Embryonic facial prominence (tissue), 1 donor: ENCODE measurements around the gene CD79B.
"Not testable (repeated sequence)": the region's sequence is repeated elsewhere in the genome, so short reads cannot be mapped to it uniquely, and the experiment has no call there.

ENCODE experiments used
- DNase-seq: peaks from one replicate; pipeline ENCODE4 v3.0.0-alpha.2; 2016; ENCODE audit errors: extremely low spot score

The CD79B gene

DNA sequence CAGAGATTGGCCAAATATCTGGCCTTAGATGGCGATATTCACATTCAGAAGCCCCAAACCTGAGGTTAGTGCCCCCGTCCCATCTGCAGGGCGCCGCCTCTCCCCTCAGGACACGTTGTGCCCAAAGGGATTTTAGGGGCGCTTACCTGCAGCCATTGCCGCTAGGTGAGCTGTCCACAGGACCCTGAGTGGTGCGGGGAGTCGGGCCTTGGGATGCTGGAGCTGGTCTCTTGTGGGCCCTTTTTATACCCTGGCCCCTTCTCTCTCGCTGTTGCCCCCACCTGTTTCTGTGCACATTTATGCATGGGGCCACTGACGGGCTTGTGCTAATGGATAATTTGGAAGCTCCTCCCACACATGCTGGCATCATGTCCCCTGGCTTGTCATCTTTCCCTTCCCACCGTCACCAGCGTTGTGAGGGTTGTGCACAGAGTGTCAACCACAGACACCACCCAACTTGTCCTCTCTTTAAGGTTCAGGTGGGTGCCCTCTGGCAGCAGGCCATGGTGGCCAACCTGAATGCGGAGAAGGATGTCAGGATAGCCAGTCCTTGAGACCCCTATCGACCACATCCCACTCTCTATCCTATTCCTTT, 21.0 kb downstream of the CD79B start, which contains the start of gene CSHL1:
Gene CSHL1, minus strand, starts transcription at position 218 of the 595 bp plus-strand sequence. Its CDS starts 62 bp downstream, at position 156.
- DNase-seq, result no peak

DNA sequence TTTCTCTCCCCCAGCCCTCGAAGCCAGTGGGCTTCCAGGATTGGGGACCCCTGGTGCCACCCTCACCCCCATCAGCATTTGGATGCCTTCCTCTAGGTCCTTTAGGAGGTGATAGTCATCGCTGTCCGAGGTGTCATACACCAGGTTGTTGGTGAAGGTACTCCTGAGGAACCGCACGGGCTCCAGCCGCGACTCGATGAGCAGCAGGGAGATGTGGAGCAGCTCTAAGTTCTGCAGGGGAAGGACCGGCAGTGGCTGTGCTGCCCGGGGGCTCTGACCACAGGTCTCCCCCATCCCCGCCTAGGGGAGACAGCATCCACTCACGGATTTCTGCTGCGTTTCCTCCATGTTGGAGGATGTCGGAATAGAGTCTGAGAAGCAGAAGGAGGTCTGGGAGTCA, 22.0 kb downstream of the CD79B start:
- no peak for DNase-seq

- DNase-seq, result not testable (repeated sequence)
These were observed 22.5 kb downstream of the CD79B start for GRCh38 chr17:63909586-63909985.

- not testable (repeated sequence) for DNase-seq
These were observed 24.9 kb downstream of the CD79B start for GRCh38 chr17:63907161-63907778.

GRCh38 chr17:63904796-63905195, 27.3 kb downstream of the CD79B start:
- not testable (repeated sequence) for DNase-seq

GRCh38 chr17:63903787-63904201, 28.3 kb downstream of the CD79B start:
- not testable (repeated sequence) for DNase-seq

DNA sequence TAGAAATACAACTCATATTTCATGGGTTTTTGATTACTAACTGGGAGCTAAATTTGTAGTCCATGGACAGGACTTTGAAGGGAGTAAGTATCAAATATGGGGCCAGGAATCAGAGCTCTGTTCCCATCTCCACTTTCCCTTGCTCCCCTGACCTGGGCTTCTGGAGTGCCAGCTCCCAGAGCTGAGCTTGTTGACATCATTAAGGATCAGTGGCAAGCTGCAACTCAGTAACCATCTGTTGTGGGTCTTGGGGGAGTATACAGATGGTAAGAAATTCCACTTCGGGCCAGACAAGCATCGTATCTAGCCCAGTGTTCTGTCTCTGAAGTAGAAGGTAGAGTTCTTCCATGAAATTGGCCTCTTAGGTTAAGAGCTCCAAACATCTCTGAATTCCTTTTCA, 30.2 kb downstream of the CD79B start:
- not testable (repeated sequence) for DNase-seq

GRCh38 chr17:63898899-63899798, 33.0 kb downstream of the CD79B start:
- DNase-seq, result not testable (repeated sequence)

DNA sequence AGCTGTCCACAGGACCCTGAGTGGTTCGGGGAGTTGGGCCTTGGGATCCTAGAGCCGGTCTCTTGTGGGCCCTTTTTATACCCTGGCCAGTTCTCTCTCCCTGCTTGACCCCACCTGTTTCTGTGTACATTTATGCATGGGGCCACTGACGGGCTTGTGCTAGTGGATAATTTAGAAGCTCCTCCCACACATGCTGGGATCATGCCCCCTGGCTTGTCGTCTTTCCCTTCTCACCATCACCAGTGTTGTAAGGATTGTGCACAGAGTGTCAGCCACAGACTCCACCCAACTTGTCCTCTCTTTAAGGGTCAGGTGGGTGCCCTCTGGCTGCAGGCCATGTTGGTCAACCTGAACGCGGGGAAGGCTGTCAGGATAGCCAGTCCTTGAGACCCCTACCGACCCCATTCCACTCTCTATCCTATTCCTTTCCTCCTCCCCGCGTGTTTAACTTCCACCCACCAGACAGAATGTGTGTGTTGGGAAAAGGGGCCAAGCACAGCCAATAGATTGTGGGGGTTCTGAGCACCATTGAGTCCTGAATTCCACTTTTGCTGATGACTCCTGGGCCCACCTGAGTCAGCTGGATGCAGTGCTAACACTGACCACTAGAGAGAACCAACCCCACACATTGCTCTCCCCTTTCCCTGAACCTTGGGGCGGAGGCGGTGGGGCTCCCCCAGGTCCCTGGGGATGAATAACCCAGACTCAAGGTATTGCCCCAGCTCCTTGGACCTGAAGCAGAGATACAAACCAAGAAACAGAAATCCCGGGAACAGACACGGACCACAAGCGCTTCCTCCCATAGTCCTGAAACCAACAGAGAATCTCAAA, 35.4 kb downstream of the CD79B start, which contains the start of gene CSH1:
Gene CSH1, minus strand, starts transcription at position 51 of the 831 bp plus-strand sequence. CDS start 63 bp downstream, outside the sequence.
- DNase-seq, result not testable (repeated sequence)

DNA sequence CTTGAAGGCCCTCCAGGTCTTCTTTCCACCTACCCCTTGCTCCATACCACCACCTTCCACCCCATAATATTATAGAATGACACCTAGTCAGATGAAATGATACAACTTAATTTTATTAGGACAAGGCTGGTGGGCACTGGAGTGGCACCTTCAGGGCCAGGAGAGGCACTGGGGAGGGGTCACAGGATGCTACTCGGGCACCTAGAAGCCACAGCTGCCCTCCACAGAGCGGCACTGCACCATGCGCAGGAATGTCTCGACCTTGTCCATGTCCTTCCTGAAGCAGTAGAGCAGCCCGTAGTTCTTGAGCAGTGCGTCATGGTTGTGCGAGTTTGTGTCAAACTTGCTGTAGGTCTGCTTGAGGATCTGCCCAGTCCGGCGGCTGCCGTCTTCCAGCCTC, 37.3 kb downstream of the CD79B start:
- DNase-seq, result not testable (repeated sequence)

GRCh38 chr17:63894021-63894420, 38.1 kb downstream of the CD79B start:
- DNase-seq, result not testable (repeated sequence)

DNA sequence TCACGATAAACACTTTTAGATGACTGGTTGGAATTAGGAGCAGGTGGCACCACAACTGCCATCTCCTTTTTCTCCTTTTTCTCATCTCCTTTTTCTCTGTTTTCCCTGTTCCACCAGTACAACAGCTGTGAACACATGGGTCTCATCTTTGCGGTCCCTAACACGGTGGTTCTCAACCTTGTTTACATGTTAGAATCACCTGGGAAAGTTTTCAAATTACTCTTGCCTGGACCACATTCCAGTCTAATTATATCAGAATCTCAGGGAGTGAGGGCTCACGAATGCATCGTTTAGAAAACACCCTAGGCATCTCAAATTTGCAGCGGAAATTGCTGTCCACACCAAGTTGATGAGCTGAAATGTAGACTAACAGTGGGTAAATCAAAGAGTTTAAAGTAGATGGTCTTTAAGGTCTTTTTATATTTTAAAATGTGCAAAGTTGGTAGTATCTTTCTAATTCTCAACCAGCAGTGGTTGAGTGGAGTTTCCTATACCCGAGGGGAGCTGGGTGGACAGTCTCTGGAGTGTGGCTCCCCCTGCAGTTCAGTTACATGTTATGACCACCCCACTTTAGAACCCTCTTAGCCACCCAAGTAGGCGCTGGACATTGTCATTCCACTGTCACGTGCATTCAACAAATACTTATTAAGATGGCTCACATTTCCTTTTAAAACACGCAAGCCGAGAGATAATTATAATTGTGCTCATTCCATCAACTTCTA, 39.7 kb downstream of the CD79B start:
- DNase-seq, result not testable (repeated sequence)

DNA sequence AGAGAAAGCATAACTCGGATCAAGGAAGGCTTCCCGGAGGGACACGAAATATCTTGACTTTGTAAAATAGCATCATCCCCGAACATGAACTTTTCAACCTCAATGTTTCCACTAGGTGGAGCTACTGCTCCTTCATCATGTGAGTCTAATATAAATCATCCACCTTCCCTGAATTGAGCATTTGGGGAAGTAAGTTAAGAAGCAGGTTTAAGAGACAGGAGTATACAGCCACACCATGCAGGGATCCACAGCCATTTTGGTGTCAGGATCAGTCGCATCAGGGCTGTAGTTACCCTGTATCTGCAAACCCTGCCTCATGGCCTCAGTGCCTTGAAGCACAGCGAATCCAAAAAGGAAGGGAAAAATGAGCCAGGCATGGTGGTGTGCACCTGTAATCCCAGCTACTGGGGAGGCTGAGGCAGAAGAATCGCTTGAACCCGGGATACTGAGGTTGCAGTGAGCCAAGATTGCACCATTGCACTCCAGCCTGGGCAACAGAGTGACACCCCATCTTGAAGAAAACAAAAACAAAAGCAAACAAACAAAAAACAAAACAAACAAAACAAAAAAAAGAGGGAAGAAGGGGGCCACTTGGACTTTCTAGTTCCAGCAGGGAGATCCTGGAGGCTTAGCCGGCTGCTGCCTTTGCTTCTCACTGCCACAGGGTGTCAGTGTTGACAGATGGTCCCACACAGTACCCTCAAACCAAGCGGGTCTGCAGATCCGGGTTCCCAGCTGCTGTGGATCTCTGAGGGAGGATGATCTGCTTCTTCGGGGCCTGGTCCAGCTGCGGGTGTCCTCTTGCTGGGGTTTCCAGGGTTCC, 42.9 kb downstream of the CD79B start:
- DNase-seq, result not testable (repeated sequence)

- DNase-seq, result not testable (repeated sequence)
These were observed 47.0 kb downstream of the CD79B start for GRCh38 chr17:63885119-63885518.

DNA sequence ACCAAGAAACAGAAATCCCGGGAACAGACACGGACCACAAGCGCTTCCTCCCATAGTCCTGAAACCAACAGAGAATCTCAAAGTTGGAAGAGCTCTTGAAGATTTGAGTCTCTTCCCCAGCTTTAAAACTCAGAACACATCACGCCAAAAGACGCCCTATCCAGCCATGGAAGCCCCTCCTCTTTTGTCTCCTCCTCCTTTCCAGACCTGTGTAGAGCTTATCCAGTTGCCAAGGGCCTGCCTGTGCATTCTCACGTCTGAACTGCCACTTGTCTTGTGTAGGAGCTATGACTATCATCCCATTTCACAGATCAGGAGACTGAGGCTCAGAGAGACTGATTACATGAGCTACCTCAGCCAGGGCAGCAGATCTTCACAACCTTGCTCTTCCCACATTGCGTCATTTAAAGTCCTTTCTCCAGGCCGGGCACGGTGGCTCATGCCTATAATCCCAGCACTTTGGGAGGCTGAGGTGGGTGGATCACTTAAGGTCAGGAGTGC, 49.5 kb downstream of the CD79B start:
- DNase-seq, result not testable (repeated sequence)

GRCh38 chr17:63881935-63882601, 50.1 kb downstream of the CD79B start, which contains the start of gene GH2:
GH2 (minus strand) TSS chr17:63881944; CDS start chr17:63881801, 143 bp downstream.
- DNase-seq, result no peak

GRCh38 chr17:63881337-63881736, 50.8 kb downstream of the CD79B start:
- not testable (repeated sequence) for DNase-seq

DNA sequence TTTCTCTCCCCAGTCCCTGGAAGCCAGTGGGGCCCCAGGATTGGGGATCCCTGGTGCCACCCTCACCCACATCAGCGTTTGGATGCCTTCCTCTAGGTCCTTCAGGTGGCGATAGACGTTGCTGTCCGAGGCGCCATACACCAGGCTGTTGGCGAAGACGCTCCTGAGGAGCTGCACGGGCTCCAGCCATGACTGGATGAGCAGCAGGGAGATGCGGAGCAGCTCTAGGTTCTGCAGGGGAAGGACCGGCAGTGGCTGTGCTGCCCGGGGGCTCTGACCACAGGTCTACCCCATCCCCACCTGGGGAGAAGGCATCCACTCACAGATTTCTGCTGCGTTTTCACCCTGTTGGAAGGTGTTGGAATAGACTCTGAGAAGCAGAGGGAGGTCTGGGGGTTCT, 51.4 kb downstream of the CD79B start:
- DNase-seq, result no peak
